H9 (cell line): Measurements from ENCODE around the gene AADAC. TPM values are rescaled to one million over a fixed set of nuclear protein-coding genes. Genes with fewer than 3 reads are reported as not detected.

ENCODE experiments used
- DNase-seq: peaks from one replicate; pipeline ENCODE4 v3.0.0-alpha.2; 2017
- H2AFZ ChIP-seq: one replicate; pipeline ENCODE4 v1.6.1; 2013; ENCODE audit warnings: mild to moderate bottlenecking, low read length, control low read depth, moderate library complexity
- H2AK5ac ChIP-seq: 2 replicates; pipeline ENCODE4 v1.6.1; 2013; ENCODE audit warnings: low read length, control low read depth, mixed read lengths; ENCODE audit not compliant: insufficient read length
- H2BK120ac ChIP-seq: one replicate; pipeline ENCODE4 v1.6.1; 2013; ENCODE audit warnings: low read depth, mild to moderate bottlenecking, low read length, control low read depth, inconsistent platforms; ENCODE audit not compliant: poor library complexity, severe bottlenecking
- H2BK12ac ChIP-seq: 2 replicates; pipeline ENCODE4 v1.6.1; 2013; ENCODE audit warnings: low read length, control low read depth, mixed read lengths, low read depth; ENCODE audit not compliant: insufficient read length
- H2BK15ac ChIP-seq: 2 replicates; pipeline ENCODE4 v1.6.1; 2013; ENCODE audit warnings: low read depth, low read length, control low read depth
- H2BK20ac ChIP-seq: one replicate; pipeline ENCODE4 v1.6.1; 2013; ENCODE audit warnings: low read depth, mild to moderate bottlenecking, low read length, control low read depth, inconsistent platforms; ENCODE audit not compliant: poor library complexity, severe bottlenecking
- H2BK5ac ChIP-seq: 2 replicates; pipeline ENCODE4 v1.6.1; 2013; ENCODE audit warnings: low read length, control low read depth, mixed read lengths; ENCODE audit not compliant: insufficient read length
- H3K14ac ChIP-seq: 2 replicates; pipeline ENCODE4 v1.6.1; 2013; ENCODE audit warnings: low read length, control low read depth; ENCODE audit not compliant: insufficient read depth
- H3K18ac ChIP-seq: 2 replicates; pipeline ENCODE4 v1.6.1; 2013; ENCODE audit warnings: low read depth, mild to moderate bottlenecking, mixed read lengths, low read length, control low read depth; ENCODE audit not compliant: insufficient read length
- H3K23ac ChIP-seq: 2 replicates; pipeline ENCODE4 v1.6.1; 2013; ENCODE audit warnings: low read length, control low read depth, mixed read lengths, low read depth; ENCODE audit not compliant: insufficient read length
- H3K23me2 ChIP-seq: 2 replicates; pipeline ENCODE4 v1.6.1; 2013; ENCODE audit warnings: low read depth, mild to moderate bottlenecking, mixed read lengths, low read length, control low read depth; ENCODE audit not compliant: insufficient read length, poor library complexity, severe bottlenecking
- H3K27ac ChIP-seq: 2 replicates; pipeline ENCODE4 v1.5.1; 2013; ENCODE audit warnings: low read length, control low read depth, mixed read lengths, low read depth; ENCODE audit not compliant: insufficient read length
- H3K27me3 ChIP-seq: 2 replicates; pipeline ENCODE4 v1.6.1; 2013; ENCODE audit warnings: low read length, control low read depth, inconsistent platforms; ENCODE audit not compliant: insufficient read depth
- H3K4ac ChIP-seq: 2 replicates; pipeline ENCODE4 v1.6.1; 2013; ENCODE audit warnings: low read depth, mild to moderate bottlenecking, control low read depth, inconsistent platforms, low read length, moderate library complexity
- H3K4me1 ChIP-seq: 2 replicates; pipeline ENCODE4 v1.6.1; 2013; ENCODE audit warnings: low read length, control low read depth, inconsistent platforms; ENCODE audit not compliant: insufficient read depth
- H3K4me2 ChIP-seq: 2 replicates; pipeline ENCODE4 v1.6.1; 2013; ENCODE audit warnings: low read length, control low read depth, mixed read lengths; ENCODE audit not compliant: insufficient read length, insufficient read depth
- H3K56ac ChIP-seq: 2 replicates; pipeline ENCODE4 v1.6.1; 2013; ENCODE audit warnings: low read depth, mild to moderate bottlenecking, mixed read lengths, low read length, control low read depth; ENCODE audit not compliant: insufficient read length
- H3K79me1 ChIP-seq: 2 replicates; pipeline ENCODE4 v1.6.1; 2013; ENCODE audit warnings: low read depth, mild to moderate bottlenecking, moderate library complexity, low read length, control low read depth, inconsistent platforms; ENCODE audit not compliant: insufficient read depth, poor library complexity, severe bottlenecking
- H3K79me2 ChIP-seq: 2 replicates; pipeline ENCODE4 v1.6.1; 2013; ENCODE audit warnings: low read length, control low read depth, inconsistent platforms; ENCODE audit not compliant: insufficient read depth
- H3K9ac ChIP-seq: 2 replicates; pipeline ENCODE4 v1.6.1; 2013; ENCODE audit warnings: low read length, control low read depth, mixed read lengths; ENCODE audit not compliant: insufficient read length; ENCODE audit errors: extremely low read depth
- H3K9me3 ChIP-seq: one replicate; pipeline ENCODE4 v1.6.1; 2013; ENCODE audit warnings: low read depth, low read length, inconsistent platforms; ENCODE audit not compliant: control insufficient read depth
- H3T11ph ChIP-seq: one replicate; pipeline ENCODE4 v1.6.1; 2013; ENCODE audit warnings: mild to moderate bottlenecking, low read length, control low read depth, inconsistent platforms
- H4K20me1 ChIP-seq: one replicate; pipeline ENCODE4 v1.6.1; 2013; ENCODE audit not compliant: control insufficient read depth, insufficient read length, insufficient read depth
- H4K5ac ChIP-seq: 2 replicates; pipeline ENCODE4 v1.6.1; 2013; ENCODE audit warnings: low read depth, mild to moderate bottlenecking, mixed read lengths, low read length, control low read depth; ENCODE audit not compliant: insufficient read length
- H4K8ac ChIP-seq: replicated peaks from 2 replicates; pipeline ENCODE4 v1.6.1; 2013; ENCODE audit warnings: low read length, control low read depth, mixed read lengths, low read depth; ENCODE audit not compliant: insufficient read length
- H4K91ac ChIP-seq: 2 replicates; pipeline ENCODE4 v1.6.1; 2013; ENCODE audit warnings: low read depth, mild to moderate bottlenecking, moderate library complexity, mixed read lengths, low read length, control low read depth; ENCODE audit not compliant: insufficient read length
- H3K27ac Mint-ChIP-seq, 3 experiments: 2 replicates in 2 of 3; 3 replicates in 1 of 3; pipeline ENCODE4 v1.8.0; 2020 to 2021; ENCODE audit warnings: mixed read lengths in 3 of 3, mild to moderate bottlenecking in 1 of 3, moderate library complexity in 1 of 3
- H3K27me3 Mint-ChIP-seq: 2 replicates; pipeline ENCODE4 v1.8.0; 2021; ENCODE audit warnings: low read depth, mild to moderate bottlenecking, moderate library complexity, mixed read lengths
- H3K36me3 Mint-ChIP-seq, 3 experiments: 2 replicates in 2 of 3; 3 replicates in 1 of 3; pipeline ENCODE4 v1.8.0; 2020 to 2021; ENCODE audit warnings: low read depth in 3 of 3, mixed read lengths in 3 of 3; ENCODE audit not compliant: insufficient read depth in 1 of 3
- H3K4me1 Mint-ChIP-seq, 2 experiments: 2 replicates each; pipeline ENCODE4 v1.8.0; 2020; ENCODE audit warnings: mixed read lengths in 2 of 2
- H3K4me3 Mint-ChIP-seq, 2 experiments: 2 replicates in 1 of 2; 3 replicates in 1 of 2; pipeline ENCODE4 v1.8.0; 2020 to 2021; ENCODE audit warnings: mild to moderate bottlenecking in 2 of 2, mixed read lengths in 2 of 2, moderate library complexity in 1 of 2
- H3K9me3 Mint-ChIP-seq, 2 experiments: 2 replicates in 1 of 2; 3 replicates in 1 of 2; pipeline ENCODE4 v1.8.0; 2020; ENCODE audit warnings: mild to moderate bottlenecking in 2 of 2, mixed read lengths in 2 of 2, moderate library complexity in 1 of 2
- CTCF ChIP-seq: fragments of 200-600 bp; sonication (generic); conservative IDR thresholded peaks from 3 replicates; pipeline ENCODE4 v1.8.0; 2021; ENCODE audit warnings: antibody characterized with exemption, mild to moderate bottlenecking
- WGBS: extraction: QIAGEN DNeasy Blood & Tissue Kit; methylation state at CpG from one replicate; pipeline ENCODE4 v1.1.7; 2013; ENCODE audit warnings: missing lambda C conversion rate, low lambda C conversion rate, mixed read lengths; ENCODE audit not compliant: insufficient read length; ENCODE audit errors: extremely low coverage; 5-methylcytosine and 5-hydroxymethylcytosine counted together
- total RNA-seq: library from RNA; stranded (reverse); gene quantifications from 2 replicates; pipeline ENCODE4 v1.2.1, GENCODE V29; 2021

AADAC gene
- total RNA-seq, 1 experiment from 2014 or later, result not detected

GRCh38 chr3:151817473-151817872 is 3.6 kb downstream of the AADAC start:
- Histone ChIP-seq H4K5ac (no peak overlapping the region), H3K14ac (no peak overlapping the region), H3K4ac (no peak overlapping the region), H2AFZ (no peak overlapping the region), H2BK12ac (no peak overlapping the region), H3K18ac (no peak overlapping the region), H4K91ac (no peak overlapping the region), H4K20me1 (no peaks in the 10 kb centered on the region), H3K27me3 (no peaks in the 10 kb centered on the region), H3K4me2 (no peak overlapping the region), H3K4me1 (no peaks in the 10 kb centered on the region), H3K9me3 (no peaks in the 10 kb centered on the region), H3K23me2 (no peaks in the 10 kb centered on the region), H2BK120ac (no peak overlapping the region), H2AK5ac (no peak overlapping the region), H2BK15ac (no peak overlapping the region), H3K56ac (no peak overlapping the region), H3K23ac (no peak overlapping the region), H2BK5ac (no peak overlapping the region), H3T11ph (no peak overlapping the region), H3K79me1 (no peaks in the 10 kb centered on the region), H2BK20ac (no peak overlapping the region), H4K8ac (no peak overlapping the region), H3K79me2 (no peaks in the 10 kb centered on the region), H3K9ac (no peak overlapping the region), H3K27ac (no peak overlapping the region)
- Mint-ChIP-seq H3K4me3 (no peak overlapping the region), H3K27ac (no peak overlapping the region), H3K36me3 (no peaks in the 10 kb centered on the region), H3K9me3 (no peaks in the 10 kb centered on the region), H3K27me3 (no peaks in the 10 kb centered on the region), H3K4me1 (peaks cover 12 to 21% of the 10 kb centered on the region in 2 experiments)
- WGBS, result no CpG with 5 or more reads among the region's 5 CpGs
- no peak for DNase-seq
- TF ChIP-seq CTCF, result no peak
